Panc1 (cell line): Measurements from ENCODE around the gene AK8.

Experiments
- CTCF ChIP-seq: fragments of 450-650 bp; IDR thresholded peaks from 2 replicates; pipeline ENCODE4 v1.5.1; 2017; ENCODE audit warnings: mild to moderate bottlenecking
- POLR2AphosphoS5 ChIP-seq: IDR thresholded peaks from 2 replicates; pipeline ENCODE4 v1.6.1; 2012; ENCODE audit warnings: mild to moderate bottlenecking, low read depth, low read length, moderate library complexity
- REST ChIP-seq, 2 experiments: IDR thresholded peaks; 2 replicates each; pipeline ENCODE4 v1.6.1; 2011 to 2012; ENCODE audit warnings: low read depth in 2 of 2, control low read depth in 1 of 2, low read length in 1 of 2, mild to moderate bottlenecking in 1 of 2, moderate library complexity in 1 of 2; ENCODE audit not compliant: insufficient read depth in 1 of 2
- SIN3A ChIP-seq: IDR thresholded peaks from 2 replicates; pipeline ENCODE4 v1.6.1; 2012; ENCODE audit warnings: low read depth, mild to moderate bottlenecking, low read length, moderate library complexity, borderline replicate concordance; ENCODE audit not compliant: insufficient read depth
- TCF7L2 ChIP-seq: IDR thresholded peaks from 2 replicates; pipeline ENCODE4 v1.6.1; 2011; ENCODE audit warnings: mild to moderate bottlenecking, low read depth, low read length, inconsistent platforms

- TF ChIP-seq CTCF, result no peak
- TF ChIP-seq SIN3A, result no peak
- TF ChIP-seq POLR2AphosphoS5, result no peak
- TF ChIP-seq REST (IDR thresholded peaks at IDR 0.05; ENCODE audit: insufficient read depth in 1 of 2, low read depth in 2 of 2, low read length in 1 of 2), result no peak
- TF ChIP-seq TCF7L2, result no peak
Observed at GRCh38 chr9:132869266-132869665, 8.8 kb downstream of the AK8 start.
